Activated T-cell treated with anti-CD3 and anti-CD28 coated beads for 48 hours (primary cell): ENCODE data around the gene GFPT2.

Source experiments
- DNase-seq: peaks from one replicate; pipeline ENCODE4 v3.0.0-alpha.2; 2020; ENCODE audit warnings: low read depth

The GFPT2 gene

GRCh38 chr5:180274695-180275094, 78.4 kb downstream of the GFPT2 start:
- DNase-seq, result no peak

- DNase-seq, result no peak
Observed at GRCh38 chr5:180271221-180271620, 81.9 kb downstream of the GFPT2 start.

- no peak for DNase-seq
Observed at GRCh38 chr5:180259260-180259611, 93.9 kb downstream of the GFPT2 start.

GRCh38 chr5:180253036-180253824, 99.9 kb downstream of the GFPT2 start:
- no peak for DNase-seq

GRCh38 chr5:180251887-180252286, 101.2 kb downstream of the GFPT2 start:
- no peak for DNase-seq

GRCh38 chr5:180251141-180251540, 102.0 kb downstream of the GFPT2 start:
- no peak for DNase-seq
